ENCODE results near the gene CDC42BPA. TPM values are rescaled to one million over a fixed set of nuclear protein-coding genes. Genes with fewer than 3 reads are reported as not detected.

The CDC42BPA gene
- total RNA-seq, 2 donors from 2014 or later, result 26.4 to 36.6 TPM

- Histone ChIP-seq H3K36me3 (no peaks in the 10 kb centered on the region), H3K27ac (no peak overlapping the region), H3K9me3 (no peaks in the 10 kb centered on the region), H3K9ac (ENCODE audit: low read depth in 2 of 2, low read length in 2 of 2) (no peak overlapping the region), H3K27me3 (no peaks in the 10 kb centered on the region), H3K4me3 (no peak overlapping the region), H3K4me1 (no peaks in the 10 kb centered on the region)
- intact Hi-C loops (cut with DNase I), result no loop called here
- no peak for TF ChIP-seq CTCF (IDR thresholded peaks at IDR 0.05)
- no peak for DNase-seq
Measured at GRCh38 chr1:227167276-227168101, 150.8 kb downstream of the CDC42BPA start.

GRCh38 chr1:227166559-227166958 lies 151.7 kb downstream of the CDC42BPA start:
- Histone ChIP-seq H3K9ac (ENCODE audit: low read depth in 2 of 2, low read length in 2 of 2) (no peak overlapping the region), H3K27me3 (no peaks in the 10 kb centered on the region), H3K36me3 (no peaks in the 10 kb centered on the region), H3K27ac (no peak overlapping the region), H3K9me3 (no peaks in the 10 kb centered on the region), H3K4me1 (no peaks in the 10 kb centered on the region), H3K4me3 (no peak overlapping the region)
- no peak for DNase-seq
- no peak for TF ChIP-seq CTCF (IDR thresholded peaks at IDR 0.05)
- intact Hi-C loops (cut with DNase I), result no loop called here

GRCh38 chr1:227161470-227161869 lies 156.8 kb downstream of the CDC42BPA start:
- no peaks in the 10 kb centered on the region for H3K27me3 ChIP-seq
- no peak for TF ChIP-seq CTCF (IDR thresholded peaks at IDR 0.05)
- H3K36me3 ChIP-seq, result no peaks in the 10 kb centered on the region
- intact Hi-C loops (cut with DNase I), result no loop called here
- no peaks in the 10 kb centered on the region for H3K4me1 ChIP-seq
- H3K9ac ChIP-seq (ENCODE audit: low read depth in 2 of 2, low read length in 2 of 2), result no peak overlapping the region
- no peak overlapping the region for H3K4me3 ChIP-seq
- no peaks in the 10 kb centered on the region for H3K9me3 ChIP-seq
- DNase-seq, result no peak
- no peak overlapping the region for H3K27ac ChIP-seq

GRCh38 chr1:227156520-227156919 lies 161.8 kb downstream of the CDC42BPA start:
- Histone ChIP-seq H3K27me3 (no peaks in the 10 kb centered on the region), H3K9ac (ENCODE audit: low read depth in 2 of 2, low read length in 2 of 2) (no peak overlapping the region), H3K36me3 (no peaks in the 10 kb centered on the region), H3K27ac (no peak overlapping the region), H3K4me3 (no peak overlapping the region), H3K9me3 (no peaks in the 10 kb centered on the region), H3K4me1 (no peaks in the 10 kb centered on the region)
- TF ChIP-seq CTCF (IDR thresholded peaks at IDR 0.05), result no peak
- DNase-seq, result no peak
- intact Hi-C loops (cut with DNase I), result no loop called here

- Histone ChIP-seq H3K4me1 (no peaks in the 10 kb centered on the region), H3K9me3 (no peaks in the 10 kb centered on the region), H3K36me3 (no peaks in the 10 kb centered on the region), H3K27ac (no peak overlapping the region), H3K9ac (ENCODE audit: low read depth in 2 of 2, low read length in 2 of 2) (no peak overlapping the region), H3K4me3 (no peak overlapping the region), H3K27me3 (no peaks in the 10 kb centered on the region)
- no peak for TF ChIP-seq CTCF (IDR thresholded peaks at IDR 0.05)
- intact Hi-C loops (cut with DNase I), result no loop called here
- DNase-seq, result no peak
Measured at GRCh38 chr1:227155688-227156087, 162.6 kb downstream of the CDC42BPA start.

All from colonic mucosa (tissue), 4 donors.